Natural killer cell (primary cell): ENCODE results near the gene HYAL2. TPM values are rescaled to one million over a fixed set of nuclear protein-coding genes. Genes with fewer than 3 reads are reported as not detected.

Experiments used
- ATAC-seq, 3 donors: fragments of 150-1000 bp in 2 of 3; fragments of 200-7000 bp in 1 of 3; cut with Tn5 transposase; 1 replicate in 1 of 3; 2 replicates in 2 of 3; pipeline ENCODE4 v1.10.0; 2021; ENCODE audit warnings: mild to moderate bottlenecking in 2 of 3, moderate library complexity in 2 of 3
- DNase-seq, 2 donors: peaks; one replicate each; pipeline versions ENCODE4 v3.0.0 to v3.0.0-alpha.2; 2013 to 2021; ENCODE audit warnings: mixed read lengths in 1 of 2
- H3K27ac ChIP-seq: one replicate; pipeline ENCODE4 v1.5.1; 2013; ENCODE audit warnings: mild to moderate bottlenecking, low read length
- H3K27me3 ChIP-seq: one replicate; pipeline ENCODE4 v1.6.1; 2013; ENCODE audit warnings: low read length; ENCODE audit not compliant: control insufficient read depth, insufficient read depth
- H3K36me3 ChIP-seq: one replicate; pipeline ENCODE4 v1.6.1; 2013; ENCODE audit warnings: low read length; ENCODE audit not compliant: control insufficient read depth, insufficient read depth
- H3K4me1 ChIP-seq: one replicate; pipeline ENCODE4 v1.6.1; 2013; ENCODE audit warnings: low read length; ENCODE audit not compliant: control insufficient read depth, insufficient read depth
- H3K4me3 ChIP-seq: one replicate; pipeline ENCODE4 v1.5.1; 2013; ENCODE audit warnings: low read length
- H3K9me3 ChIP-seq: one replicate; pipeline ENCODE4 v1.6.1; 2013; ENCODE audit warnings: low read length; ENCODE audit not compliant: control insufficient read depth, insufficient read depth
- H3K27ac Mint-ChIP-seq, 2 donors: one replicate each; pipeline ENCODE4 v1.8.0; 2022; ENCODE audit warnings: mild to moderate bottlenecking in 2 of 2, mixed read lengths in 2 of 2, moderate library complexity in 1 of 2
- H3K27me3 Mint-ChIP-seq, 2 donors: one replicate each; pipeline ENCODE4 v1.8.0; 2022; ENCODE audit warnings: low read depth in 2 of 2, mixed read lengths in 2 of 2
- H3K36me3 Mint-ChIP-seq: one replicate; pipeline ENCODE4 v1.8.0; 2022; ENCODE audit warnings: mixed read lengths
- H3K4me1 Mint-ChIP-seq, 2 donors: one replicate each; pipeline ENCODE4 v1.8.0; 2022; ENCODE audit warnings: mixed read lengths in 2 of 2
- H3K4me3 Mint-ChIP-seq: one replicate; pipeline ENCODE4 v1.8.0; 2022; ENCODE audit warnings: mild to moderate bottlenecking, moderate library complexity, mixed read lengths
- H3K9me3 Mint-ChIP-seq, 2 donors: one replicate each; pipeline ENCODE4 v1.8.0; 2022; ENCODE audit warnings: mixed read lengths in 2 of 2
- CTCF ChIP-seq: fragments of 200-600 bp; IDR thresholded peaks from one replicate; pipeline ENCODE4 v1.8.0; 2022; ENCODE audit warnings: antibody characterized with exemption
- WGBS: methylation state at CpG from one replicate; pipeline ENCODE4 v1.1.7; 2013; ENCODE audit warnings: missing lambda C conversion rate; ENCODE audit not compliant: insufficient coverage; 5-methylcytosine and 5-hydroxymethylcytosine counted together
- intact Hi-C: fragments of 100-400 bp; cut with micrococcal nuclease; formaldehyde crosslinking; loops from one replicate; pipeline ENCODE4 v1.14.2; 2022
- total RNA-seq, 4 donors: library from RNA; stranded (reverse); fragments of 120-200 nt in 1 of 4; gene quantifications; one replicate each; pipeline versions ENCODE4 v1.2.3 to v1.2.4, GENCODE V29; 2013 to 2022

Gene HYAL2
- total RNA-seq, 3 donors from 2014 or later (not counting 1 experiment from before 2014, with no cell fraction given), result 1.2 to 3.7 (median 3.1) TPM

- Mint-ChIP-seq H3K9me3 (no peaks in the 10 kb centered on the region), H3K27me3 (peaks cover 6 to 12% of the 10 kb centered on the region in 2 donors), H3K27ac (no peak within 1 kb of the TSS), H3K4me1 (peaks cover 6 to 12% of the 10 kb centered on the region in 2 donors), H3K36me3 (no peaks in the 10 kb centered on the region), H3K4me3 (no peak within 1 kb of the TSS)
- no peak within 1 kb of the TSS for H3K27ac ChIP-seq
- H3K4me1 ChIP-seq, result peaks cover 11% of the 10 kb centered on the region
- H3K4me3 ChIP-seq, result no peak within 1 kb of the TSS
- H3K9me3 ChIP-seq, result no peaks in the 10 kb centered on the region
- intact Hi-C loops, result no loop called here
- no peaks in the 10 kb centered on the region for H3K36me3 ChIP-seq
- ATAC-seq (no peak), DNase-seq (no peak)
- H3K27me3 ChIP-seq, result peaks cover 12% of the 10 kb centered on the region
- 88% methylated on average over 21 of the region's 21 CpGs for WGBS
- TF ChIP-seq CTCF, result no peak
Observed at GRCh38 chr3:50268703-50269451, 53.7 kb downstream of the HYAL2 start, which contains the start of gene SEMA3B. TSS of gene SEMA3B (plus strand) at chr3:50269147. CDS start at chr3:50269241, 94 bp downstream.

- Mint-ChIP-seq H3K27ac (no peak overlapping the region), H3K9me3 (no peaks in the 10 kb centered on the region), H3K4me3 (no peak overlapping the region), H3K4me1 (peaks cover 6 to 12% of the 10 kb centered on the region in 2 donors), H3K36me3 (no peaks in the 10 kb centered on the region), H3K27me3 (peaks cover 6 to 11% of the 10 kb centered on the region in 2 donors)
- no peak for TF ChIP-seq CTCF
- H3K36me3 ChIP-seq, result no peaks in the 10 kb centered on the region
- intact Hi-C loops, result no loop called here
- H3K4me1 ChIP-seq, result peaks cover 6% of the 10 kb centered on the region
- no peaks in the 10 kb centered on the region for H3K9me3 ChIP-seq
- no peak overlapping the region for H3K27ac ChIP-seq
- no peak overlapping the region for H3K4me3 ChIP-seq
- 74% methylated on average over 3 of the region's 3 CpGs for WGBS
- peaks cover 6% of the 10 kb centered on the region for H3K27me3 ChIP-seq
- DNase-seq, result no peak
- no peak for ATAC-seq
Observed at GRCh38 chr3:50268276-50268675, 54.3 kb downstream of the HYAL2 start.

Other genes with a start within 250 kb of the HYAL2 start
- 100 to 1,000 TPM; 359 to 473 (median 401) TPM for gene RBM5, start 233.8 kb downstream of the HYAL2 start, total RNA-seq
- 1 to 10 TPM in 1 of 3 donors, under 1 TPM in 2; 0.16 to 1.1 (median 0.78) TPM for gene SEMA3F, start 167.4 kb downstream of the HYAL2 start, total RNA-seq
- not detected for gene GNAT1, start 131.1 kb downstream of the HYAL2 start, total RNA-seq
- gene SLC38A3, start 117.5 kb downstream of the HYAL2 start, total RNA-seq, result under 1 TPM in 1 of 3 donors, not detected in 2; 0.82 TPM
- 100 to 1,000 TPM; 428 to 467 (median 447) TPM for gene GNAI2, start 86.5 kb downstream of the HYAL2 start, total RNA-seq
- gene SEMA3B, start 53.6 kb downstream of the HYAL2 start, total RNA-seq, result 1 to 10 TPM in 1 of 3 donors, under 1 TPM in 2; 0.97 to 2.0 (median 0.99) TPM
- gene LSMEM2, start 43.7 kb downstream of the HYAL2 start, total RNA-seq, result not detected
- 10 to 100 TPM; 27.8 to 39.1 (median 32.1) TPM for gene IFRD2, start 30.3 kb downstream of the HYAL2 start, total RNA-seq
- 1 to 10 TPM in 2 of 3 donors, under 1 TPM in 1; 0.93 to 2.0 (median 1.2) TPM for gene HYAL3, start 23.3 kb downstream of the HYAL2 start, total RNA-seq
- 10 to 100 TPM; 22.2 to 30.3 (median 29.6) TPM for gene NAA80, start 23.3 kb downstream of the HYAL2 start, total RNA-seq
- gene HYAL1, start 19.2 kb downstream of the HYAL2 start, total RNA-seq, result 1 to 10 TPM in 1 of 3 donors, under 1 TPM in 1, not detected in 1; 0.82 to 1.2 TPM
- gene TUSC2, start 5.5 kb upstream of the HYAL2 start, total RNA-seq, result 10 to 100 TPM; 18.4 to 23.4 (median 21.3) TPM
- gene RASSF1, start 18.1 kb upstream of the HYAL2 start, total RNA-seq, result 100 to 1,000 TPM; 298 to 329 (median 305) TPM
- gene ZMYND10, start 23.0 kb upstream of the HYAL2 start, total RNA-seq, result 1 to 10 TPM; 3.0 to 6.3 (median 3.5) TPM
- 10 to 100 TPM; 78.9 to 87.6 (median 80.9) TPM for gene NPRL2, start 28.0 kb upstream of the HYAL2 start, total RNA-seq
- 10 to 100 TPM; 39.6 to 54.0 (median 50.5) TPM for gene CYB561D2, start 28.1 kb upstream of the HYAL2 start, total RNA-seq
- gene TMEM115, start 36.8 kb upstream of the HYAL2 start, total RNA-seq, result 10 to 100 TPM; 15.3 to 24.3 (median 22.7) TPM
- gene CACNA2D2, start 180.9 kb upstream of the HYAL2 start, total RNA-seq, result 10 to 100 TPM; 36.5 to 56.4 (median 43.8) TPM
- 10 to 100 TPM in 2 of 3 donors, 1 to 10 TPM in 1; 7.5 to 15.3 (median 11.7) TPM for gene C3orf18, start 245.0 kb upstream of the HYAL2 start, total RNA-seq
- 10 to 100 TPM; 20.5 to 29.3 (median 28.2) TPM for gene HEMK1, start 246.8 kb upstream of the HYAL2 start, total RNA-seq